Cerebellar nuclear complex (tissue), 1 donor: ENCODE data around the gene PHYHD1.

Experiments used
- DNase-seq, 2 experiments: peaks; one replicate each; lab custom pipeline; 2025; lab: John Stamatoyannopoulos, UW

PHYHD1 gene

GRCh38 chr9:128901379-128901778 is 19.4 kb upstream of the PHYHD1 start:
- DNase-seq, result no peak

- DNase-seq, result no peak
Observed at GRCh38 chr9:128901822-128902221, 19.0 kb upstream of the PHYHD1 start.

DNA sequence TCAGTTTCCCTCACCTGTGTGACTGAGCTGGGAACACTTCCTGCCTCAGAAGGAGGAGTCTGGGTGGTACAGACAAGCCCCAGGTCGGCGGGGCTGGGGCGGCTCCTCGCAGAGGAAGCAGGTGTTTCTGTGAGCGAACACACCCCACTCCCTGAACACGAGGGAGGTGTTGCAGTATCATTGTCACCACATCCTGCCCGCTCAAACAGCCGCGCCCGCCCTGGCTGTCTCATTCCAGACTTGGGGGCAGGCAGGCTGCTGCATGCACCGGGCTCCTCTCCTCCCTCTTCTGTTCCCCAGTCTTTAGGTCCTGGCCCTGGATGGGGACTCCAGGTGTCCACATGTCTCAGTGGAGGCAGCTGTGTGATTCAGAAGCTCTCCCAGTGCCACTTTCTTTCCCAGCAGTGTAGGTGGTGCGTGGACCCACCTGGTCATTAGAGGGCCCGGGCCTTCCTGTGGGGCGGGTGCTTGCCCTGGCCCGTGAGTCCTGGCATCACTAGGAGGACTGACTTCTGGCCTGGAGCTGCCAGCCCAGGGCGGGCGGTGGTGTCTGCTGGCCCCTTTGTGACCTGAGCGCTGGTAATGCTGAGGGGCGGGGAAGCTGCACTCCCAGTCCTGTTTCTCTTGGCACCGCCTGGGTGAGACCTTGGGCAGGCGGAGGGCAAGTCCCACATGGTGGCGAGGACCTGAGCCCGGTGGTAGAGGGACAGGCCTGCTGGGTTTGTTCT is 18.3 kb upstream of the PHYHD1 start:
- DNase-seq, result no peak

GRCh38 chr9:128903079-128903461 is 17.7 kb upstream of the PHYHD1 start:
- DNase-seq, result no peak

DNA sequence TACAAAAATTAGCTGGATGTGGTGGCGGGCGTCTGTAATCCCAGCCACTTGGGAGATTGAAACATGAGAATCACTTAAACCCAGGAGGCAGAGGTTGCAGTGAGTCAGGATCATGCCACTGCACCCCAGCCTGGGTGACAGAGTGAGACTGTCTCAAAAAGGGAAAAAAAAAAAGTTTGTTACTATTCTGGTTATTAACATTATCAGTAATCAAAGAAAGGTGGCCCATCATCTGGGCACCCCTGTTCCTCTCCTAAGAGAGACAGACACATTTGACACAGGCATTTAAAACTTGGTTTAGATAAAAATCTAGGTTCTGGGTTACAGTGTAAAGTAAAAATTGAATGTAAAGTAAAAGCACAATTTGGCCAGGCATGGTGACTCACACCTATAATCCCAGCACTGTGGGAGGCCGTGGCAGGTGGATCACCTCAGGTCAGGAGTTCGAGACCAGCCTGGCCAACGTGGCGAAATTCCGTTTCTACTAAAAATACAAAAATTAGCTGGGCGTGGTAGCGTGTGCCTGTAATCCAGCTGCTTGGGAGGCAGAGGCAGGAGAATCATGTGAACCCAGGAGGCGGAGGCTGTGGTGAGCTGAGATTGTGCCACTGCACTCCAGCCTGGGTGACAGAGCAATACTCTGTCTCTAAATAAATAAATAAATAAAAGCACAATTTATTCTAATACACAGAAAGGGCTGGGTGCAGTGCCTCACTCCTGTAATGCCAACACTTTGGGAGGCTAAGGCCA is 16.7 kb upstream of the PHYHD1 start:
- DNase-seq, result no peak

DNA sequence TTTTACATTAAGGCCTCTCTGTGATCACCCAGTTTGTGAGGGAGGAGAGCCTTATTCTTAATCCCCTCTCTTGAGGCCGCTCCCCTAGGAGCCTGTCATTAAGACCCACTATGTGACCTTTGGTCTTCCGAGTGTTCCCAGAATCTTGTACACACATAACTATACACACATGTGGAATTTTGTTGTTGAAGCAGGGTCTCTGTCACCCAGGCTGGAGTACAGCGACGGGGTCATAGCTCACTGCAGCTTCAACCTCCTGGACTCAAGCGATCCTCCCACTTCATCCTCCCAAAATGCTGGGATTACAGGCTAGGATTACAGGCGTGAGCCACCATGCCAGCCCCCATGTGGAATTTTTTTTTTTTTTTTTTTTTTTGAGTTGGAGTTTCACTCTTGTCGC is 14.8 kb upstream of the PHYHD1 start:
- DNase-seq, result no peak

DNA sequence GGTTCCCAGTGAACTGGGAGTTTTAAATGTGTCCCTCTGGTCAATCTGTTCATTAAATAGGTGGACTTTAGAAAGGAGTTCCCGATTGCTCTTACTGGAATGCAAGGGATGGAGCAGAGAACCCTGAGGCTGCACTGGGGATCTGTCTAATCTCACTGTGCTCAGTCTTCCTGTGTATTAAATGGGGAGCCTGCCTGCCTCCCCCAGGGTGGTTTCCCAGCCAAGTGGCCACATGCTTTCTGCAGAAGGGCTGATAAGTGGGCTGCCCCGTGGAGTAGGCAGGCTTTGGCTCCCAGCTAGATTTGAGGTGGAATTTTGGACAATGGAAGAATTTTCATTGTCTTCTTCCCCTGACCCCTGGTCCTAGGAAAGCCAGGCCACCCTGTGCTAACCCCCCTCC is 14.0 kb upstream of the PHYHD1 start:
- no peak for DNase-seq

GRCh38 chr9:128908372-128908771 is 12.4 kb upstream of the PHYHD1 start:
- DNase-seq, result no peak

- no peak for DNase-seq
Observed at GRCh38 chr9:128909859-128910258, 10.9 kb upstream of the PHYHD1 start.

DNA sequence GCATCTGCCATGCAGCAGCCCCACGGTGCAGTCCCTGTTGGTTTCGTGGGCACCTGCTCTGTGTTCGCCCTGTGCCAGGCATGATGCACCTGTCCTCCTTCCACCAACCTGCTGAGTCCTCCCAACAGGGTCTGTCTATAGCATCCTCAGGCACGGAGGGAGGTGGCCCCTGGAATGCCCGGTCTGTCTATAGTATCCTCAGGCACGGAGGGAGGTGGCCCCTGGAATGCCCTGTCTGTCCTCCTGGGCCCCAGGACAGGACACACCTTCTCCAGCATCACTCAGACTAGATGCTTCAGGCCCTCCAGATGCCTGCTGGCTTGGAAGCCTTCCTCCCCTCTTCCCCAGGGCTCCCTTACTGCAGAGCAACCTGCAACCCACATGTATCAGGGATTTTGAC is 9.9 kb upstream of the PHYHD1 start:
- no peak for DNase-seq

DNA sequence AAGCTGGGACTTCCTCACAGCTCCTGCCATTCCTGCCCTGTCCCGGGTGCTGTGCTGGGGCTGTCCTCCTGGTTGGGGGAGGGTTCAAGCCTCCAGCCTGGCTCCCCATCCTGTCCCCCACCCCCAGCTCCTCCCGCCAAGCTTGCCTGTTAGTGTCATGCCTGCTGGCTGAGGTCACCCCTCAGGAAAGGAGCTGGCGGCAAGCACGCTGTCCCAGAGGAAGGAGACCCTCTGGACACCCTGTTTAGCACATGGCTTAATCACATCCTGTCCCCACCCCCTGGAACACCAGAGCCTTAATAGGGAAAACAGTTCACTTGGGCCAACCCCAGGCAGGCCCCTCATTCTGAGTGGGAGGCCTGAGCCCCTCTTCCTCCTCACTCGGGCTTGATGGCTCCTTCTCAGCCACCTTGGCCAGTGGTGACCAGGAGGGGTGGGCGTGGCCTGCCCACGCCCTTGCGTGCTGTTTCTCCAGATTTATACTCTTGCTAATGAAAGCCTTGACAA is 9.2 kb upstream of the PHYHD1 start:
- DNase-seq, result no peak

DNA sequence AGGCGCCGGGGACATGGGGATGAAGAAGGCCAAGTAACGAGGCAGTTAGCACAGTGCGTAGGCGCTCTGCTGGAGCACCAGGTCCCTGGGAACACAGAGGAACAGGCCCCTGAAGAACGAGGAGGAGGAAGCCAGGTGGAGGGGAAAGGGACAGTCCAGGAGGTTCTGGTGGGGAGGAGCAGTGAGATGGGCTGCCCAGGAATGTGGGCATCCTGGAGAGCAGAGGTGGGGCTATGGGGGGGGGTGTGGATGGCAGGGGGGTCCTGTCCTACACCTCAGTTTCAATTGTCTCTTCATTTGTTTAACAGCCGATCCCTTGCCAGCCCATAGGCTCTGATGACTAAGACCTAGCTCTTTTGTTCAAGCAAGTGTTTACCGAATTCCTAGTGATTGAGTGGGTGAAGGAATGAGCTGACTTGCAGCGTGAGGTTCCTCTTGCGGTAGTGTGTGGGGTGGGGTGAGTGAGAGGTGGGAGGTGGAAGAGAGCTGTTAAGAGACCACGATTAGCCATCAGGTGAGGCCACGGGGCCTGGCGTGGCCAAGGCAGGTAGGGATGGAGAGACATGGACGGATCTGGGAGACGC is 8.4 kb upstream of the PHYHD1 start:
- no peak for DNase-seq

DNA sequence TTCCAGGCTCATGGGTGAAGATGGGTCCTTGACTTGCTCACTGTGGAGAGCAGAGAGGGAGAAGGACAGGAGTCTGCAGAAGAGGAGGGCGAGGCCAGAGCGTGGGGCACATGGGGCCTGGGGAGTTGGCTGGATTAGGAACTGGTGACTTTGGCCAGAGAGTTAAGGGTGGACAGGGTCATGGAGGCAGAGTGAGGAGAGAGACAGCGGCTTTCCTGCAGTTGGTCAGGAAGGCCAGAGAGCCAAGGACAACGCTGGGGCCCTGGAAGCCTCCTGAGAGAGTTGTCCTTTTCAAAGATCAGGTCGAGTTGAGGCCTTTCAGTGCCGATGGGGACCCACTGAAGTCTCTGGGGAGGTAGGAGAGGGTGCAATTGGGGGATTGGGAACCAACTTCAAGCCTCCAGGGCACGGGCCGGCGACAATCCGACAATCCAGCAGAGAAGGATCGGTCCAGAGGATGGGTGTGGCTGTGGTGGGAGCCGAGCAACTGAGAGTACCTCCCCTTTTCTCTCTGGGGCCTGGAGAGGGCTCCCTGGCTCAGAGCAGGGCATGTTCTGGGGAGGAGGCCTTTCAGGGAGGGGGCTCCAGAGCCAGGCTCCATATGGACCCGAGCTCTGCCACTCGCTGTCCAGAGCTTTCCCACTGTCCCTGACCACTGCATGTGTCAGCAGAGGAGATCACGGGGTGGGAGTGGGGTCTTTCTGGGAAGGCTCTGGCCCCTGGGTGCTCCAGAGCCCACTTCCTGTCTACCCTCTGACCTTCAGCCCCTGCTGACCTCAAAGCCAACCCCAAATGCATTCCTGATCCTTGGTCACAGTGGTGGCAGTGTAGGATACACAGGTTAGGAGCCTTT is 7.5 kb upstream of the PHYHD1 start:
- no peak for DNase-seq

GRCh38 chr9:128913995-128914772 is 6.6 kb upstream of the PHYHD1 start:
- DNase-seq, result no peak

GRCh38 chr9:128916204-128916603 is 4.6 kb upstream of the PHYHD1 start:
- no peak for DNase-seq

GRCh38 chr9:128916745-128917144 is 4.0 kb upstream of the PHYHD1 start:
- no peak for DNase-seq

- DNase-seq, result peak in 1 of 2 experiments; percentile 48
Observed at GRCh38 chr9:128917151-128917849, 3.5 kb upstream of the PHYHD1 start.

DNA sequence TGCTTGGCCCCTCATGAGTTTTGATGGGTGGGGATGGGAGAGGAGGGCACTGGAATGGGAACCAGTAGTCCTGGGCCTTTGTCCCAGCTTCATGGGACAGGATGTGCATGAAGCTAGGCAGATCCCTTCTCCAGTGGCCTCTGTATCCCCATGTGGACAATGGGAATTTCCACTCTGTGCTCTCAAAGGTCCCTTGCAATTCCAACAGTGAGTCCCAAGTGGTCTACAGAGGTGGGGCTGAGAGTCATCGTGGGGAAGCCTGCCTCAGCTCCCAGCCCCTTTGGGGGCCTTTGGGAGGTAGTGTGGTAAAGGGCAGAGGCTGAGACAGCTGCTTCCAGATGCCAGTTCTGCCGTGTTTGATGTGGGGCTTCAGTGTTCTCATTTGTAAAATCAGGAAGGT is 1.9 kb upstream of the PHYHD1 start:
- no peak for DNase-seq

GRCh38 chr9:128919402-128920089 is 1.2 kb upstream of the PHYHD1 start:
- no peak for DNase-seq
